HG02798 (cell line): ENCODE results near the gene KCNIP4.

Experiments
- ATAC-seq: cut with Tn5 transposase; IDR thresholded peaks from one replicate; pipeline ENCODE4 v1.9.1; 2021; ENCODE audit warnings: mild to moderate bottlenecking; ENCODE audit not compliant: unreplicated experiment, poor library complexity

KCNIP4 gene

GRCh38 chr4:21710179-21710835 lies 238.3 kb downstream of the KCNIP4 start:
- ATAC-seq: no peak

GRCh38 chr4:21709761-21710160 lies 238.8 kb downstream of the KCNIP4 start:
- no peak for ATAC-seq

GRCh38 chr4:21709031-21709430 lies 239.5 kb downstream of the KCNIP4 start:
- ATAC-seq: no peak

GRCh38 chr4:21699446-21699845 lies 249.1 kb downstream of the KCNIP4 start:
- ATAC-seq: no peak

- ATAC-seq: no peak
These were observed 251.0 kb downstream of the KCNIP4 start for GRCh38 chr4:21697583-21697982.

GRCh38 chr4:21695141-21695540 lies 253.4 kb downstream of the KCNIP4 start:
- ATAC-seq: no peak

- ATAC-seq: no peak
These were observed 256.3 kb downstream of the KCNIP4 start for GRCh38 chr4:21692241-21692640.

GRCh38 chr4:21688596-21689265 lies 259.8 kb downstream of the KCNIP4 start:
- ATAC-seq: no peak

GRCh38 chr4:21685911-21686310 lies 262.7 kb downstream of the KCNIP4 start:
- ATAC-seq: no peak

GRCh38 chr4:21680326-21680898 lies 268.2 kb downstream of the KCNIP4 start:
- ATAC-seq: no peak

- ATAC-seq: no peak
These were observed 269.9 kb downstream of the KCNIP4 start for GRCh38 chr4:21678711-21679110.

- no peak for ATAC-seq
These were observed 271.4 kb downstream of the KCNIP4 start for GRCh38 chr4:21677173-21677572.

GRCh38 chr4:21664355-21664754 lies 284.2 kb downstream of the KCNIP4 start:
- no peak for ATAC-seq

GRCh38 chr4:21656832-21657231 lies 291.7 kb downstream of the KCNIP4 start:
- ATAC-seq: no peak

- ATAC-seq: no peak
These were observed 293.5 kb downstream of the KCNIP4 start for GRCh38 chr4:21655031-21655430.

GRCh38 chr4:21652508-21653231 lies 295.9 kb downstream of the KCNIP4 start:
- no peak for ATAC-seq

GRCh38 chr4:21649391-21650090 lies 299.0 kb downstream of the KCNIP4 start:
- ATAC-seq: no peak

GRCh38 chr4:21645776-21646175 lies 302.8 kb downstream of the KCNIP4 start:
- no peak for ATAC-seq

GRCh38 chr4:21641696-21642095 lies 306.9 kb downstream of the KCNIP4 start:
- no peak for ATAC-seq

GRCh38 chr4:21638171-21638725 lies 310.3 kb downstream of the KCNIP4 start:
- ATAC-seq: no peak
